ENCODE data around the gene IZUMO4.

GRCh38 chr19:2121416-2122051 lies 24.8 kb downstream of the IZUMO4 start:
- no peak for TF ChIP-seq EZH2 (IDR thresholded peaks at IDR 0.05; ENCODE audit: borderline replicate concordance, low read depth, low read length, poor library complexity, severe bottlenecking)
- TF ChIP-seq CTCF (conservative IDR thresholded peaks at IDR 0.05; ENCODE audit: low read depth, low read length) = no peak
